Pancreas (tissue), 10 donors: Measurements from ENCODE around the gene ZBTB7B. TPM values are rescaled to one million over a fixed set of nuclear protein-coding genes. Genes with fewer than 3 reads are reported as not detected.
A peak's percentile ranks its signal among the peaks of the same experiment; 100 is the strongest.

Source experiments
- ATAC-seq, 4 donors: fragments of 200-7000 bp; cut with Tn5 transposase; one replicate each; pipeline versions ENCODE4 v1.8.0 to v1.9.1; 2020; ENCODE audit warnings: mild to moderate bottlenecking in 4 of 4, moderate library complexity in 4 of 4
- DNase-seq, 6 donors: peaks; one replicate each; pipeline ENCODE4 v3.0.0-alpha.2; 2020
- FAIRE-seq: peaks from 2 replicates; lab custom pipeline; 2012; peaks lifted over from hg19 to GRCh38; lab: Jason Lieb, UNC
- H3K27ac ChIP-seq, 4 donors: fragments of 200-600 bp; sonication (generic); 1 replicate in 3 of 4; 2 replicates in 1 of 4; pipeline versions ENCODE4 v1.5.0 to v1.8.0; 2020
- H3K27me3 ChIP-seq, 4 donors: fragments of 200-600 bp; one replicate each; pipeline ENCODE4 v1.8.0; 2021
- H3K36me3 ChIP-seq, 3 donors: fragments of 200-600 bp; sonication (generic) in 1 of 3; one replicate each; pipeline versions ENCODE4 v1.5.0 to v1.8.0; 2020 to 2021
- H3K4me1 ChIP-seq, 3 donors: fragments of 200-600 bp; one replicate each; pipeline ENCODE4 v1.8.0; 2021
- H3K4me3 ChIP-seq, 4 donors: fragments of 200-600 bp; sonication (generic) in 2 of 4; one replicate each; pipeline versions ENCODE4 v1.5.0 to v1.8.0; 2020 to 2021
- H3K9me3 ChIP-seq, 4 donors: fragments of 200-600 bp; one replicate each; pipeline ENCODE4 v1.8.0; 2021
- CTCF ChIP-seq, 4 donors: fragments of 200-600 bp; sonication (generic) in 3 of 4; IDR thresholded peaks; one replicate each; pipeline versions ENCODE4 v1.5.0 to v1.8.0; 2021; ENCODE audit warnings: antibody characterized with exemption in 4 of 4
- WGBS, 2 donors: extraction: QIAGEN DNeasy Blood & Tissue Kit; methylation state at CpG; one replicate each; pipeline ENCODE4 v1.1.7; 2013; 5-methylcytosine and 5-hydroxymethylcytosine counted together
- intact Hi-C, 3 donors: fragments of 100-400 bp; cut with DNase I; formaldehyde crosslinking; loops; one replicate each; pipeline versions ENCODE4 v1.11.1 to v1.14.2; 2022
- polyA plus RNA-seq, 2 donors: library from polyadenylated mRNA; stranded (reverse); fragments of 200-250 nt; gene quantifications; one replicate each; pipeline ENCODE4 v1.2.3, GENCODE V29; 2013
- total RNA-seq, 6 donors: library from RNA; stranded (reverse); fragmentation: NEBNext Ultra II Directional in 4 of 6; extraction: Animal tissue kit (Norgen Biotek cat#: 25700) in 4 of 6; gene quantifications; one replicate each; pipeline versions ENCODE4 v1.2.1 to v1.2.4, GENCODE V29; 2021 to 2023
- donor health status: healthy with polysubstance abuse.
- donor health status: DM: no; HTN: no; CAD: no; lungs with moderate emphysema.
- donor health status: DM: no; HTN: no; CAD: no.
- donor health status: control.
- donor health status: control.
- donor health status: Bipolar disorder and iron deficiency.
- donor health status: DM: yes; HTN: yes; CAD: no.
- donor health status: DM: no; HTN: no; CAD: no.
- donor health status: DM: no; HTN: no; CAD: no.
- donor health status: DM: yes; HTN: yes; CAD: no.

Gene ZBTB7B
- total and polyA plus RNA-seq, 8 donors = 19.8 to 38.4 (median 34.4) TPM

- H3K27ac ChIP-seq = no peak overlapping the region
- H3K9me3 ChIP-seq = no peaks in the 10 kb centered on the region
- no peak for TF ChIP-seq CTCF (IDR thresholded peaks at IDR 0.05)
- H3K36me3 ChIP-seq = peaks cover 0 to 9% (median 7%) of the 10 kb centered on the region in 3 donors
- no peak for FAIRE-seq
- peak in 2 of 6 donors; percentile 47 to 71 for DNase-seq
- peaks cover 6 to 25% (median 18%) of the 10 kb centered on the region in 3 donors for H3K4me1 ChIP-seq
- intact Hi-C loops = no loop called here
- H3K27me3 ChIP-seq = no peaks in the 10 kb centered on the region
- WGBS, 2 donors = 88 to 90% methylated on average over 16 of the region's 16 CpGs
- H3K4me3 ChIP-seq = no peak overlapping the region
- no peak for ATAC-seq
Measured at GRCh38 chr1:154958681-154959425, 43.7 kb upstream of the ZBTB7B start.

- Histone ChIP-seq H3K9me3 (no peaks in the 10 kb centered on the region), H3K27ac (no peak overlapping the region), H3K27me3 (no peaks in the 10 kb centered on the region), H3K4me1 (peaks cover 5 to 25% (median 18%) of the 10 kb centered on the region in 3 donors), H3K4me3 (no peak overlapping the region), H3K36me3 (peaks cover 0 to 9% (median 7%) of the 10 kb centered on the region in 3 donors)
- WGBS, 2 donors = 88 to 96% methylated on average over 7 of the region's 7 CpGs
- ATAC-seq = no peak
- intact Hi-C loops = no loop called here
- FAIRE-seq = no peak
- no peak for DNase-seq
- TF ChIP-seq CTCF (IDR thresholded peaks at IDR 0.05) = no peak
Measured at GRCh38 chr1:154959426-154959780, 43.2 kb upstream of the ZBTB7B start.

- DNase-seq = no peak
- Histone ChIP-seq H3K27me3 (no peaks in the 10 kb centered on the region), H3K9me3 (no peaks in the 10 kb centered on the region), H3K4me1 (peaks cover 0 to 13% (median 12%) of the 10 kb centered on the region in 3 donors), H3K27ac (peak overlapping the region; percentile 89 to 98 (median 96)), H3K36me3 (peaks cover 0 to 17% (median 14%) of the 10 kb centered on the region in 3 donors), H3K4me3 (peak overlapping the region in 3 of 4 donors; percentile 79 to 94 (median 91))
- no peak for FAIRE-seq
- intact Hi-C loops = loop anchor here in 2 of 3 donors (10.0 kb wide), 1 partner anchor 54 kb away; no protein-coding TSS in a partner anchor
- ATAC-seq = no peak
- TF ChIP-seq CTCF (IDR thresholded peaks at IDR 0.05) = no peak
- 35 to 36% methylated on average over 10 of the region's 10 CpGs for WGBS, 2 donors
Measured at GRCh38 chr1:154960446-154961136, 42.0 kb upstream of the ZBTB7B start.

- Histone ChIP-seq H3K36me3 (peaks cover 0 to 24% (median 23%) of the 10 kb centered on the region in 3 donors), H3K9me3 (no peaks in the 10 kb centered on the region), H3K27me3 (no peaks in the 10 kb centered on the region), H3K4me3 (peak within 1 kb of the TSS; percentile 79 to 96 (median 92)), H3K27ac (peak within 1 kb of the TSS; percentile 89 to 98 (median 96)), H3K4me1 (peaks cover 0 to 13% (median 10%) of the 10 kb centered on the region in 3 donors)
- ATAC-seq (peak; percentile 83 to 88 (median 86)), DNase-seq (peak; percentile 75 to 92 (median 82)), FAIRE-seq (no peak)
- 0% methylated on average over 63 to 93 of the region's 93 CpGs for WGBS, 2 donors
- TF ChIP-seq CTCF (IDR thresholded peaks at IDR 0.05) = peak in 1 of 4 donors; percentile 28
- intact Hi-C loops = loop anchor here in 2 of 3 donors (10.0 kb wide), 1 partner anchor 53 kb away; no protein-coding TSS in a partner anchor
Measured at GRCh38 chr1:154961207-154962155, 41.1 kb upstream of the ZBTB7B start, which contains the start of gene PYGO2. Gene PYGO2 (minus strand): TSS chr1:154961782. CDS start chr1:154961576, 206 bp downstream.
